T47D (cell line): ENCODE results near the gene GSTCD.
"Not testable (repeated sequence)": the region's sequence is repeated elsewhere in the genome, so short reads cannot be mapped to it uniquely, and the experiment has no call there.

Experiments
- DNase-seq, 2 experiments: peaks; one replicate each; pipeline versions ENCODE4 v3.0.0 to v3.0.0-alpha.2; 2011 to 2012; ENCODE audit warnings: low read depth in 1 of 2, low spot score in 1 of 2
- JUND ChIP-seq: IDR thresholded peaks from 2 replicates; pipeline ENCODE4 v1.6.1; 2012; ENCODE audit warnings: low read depth
- in situ Hi-C: cut with HindIII; loops from 2 replicates; pipeline ENCODE4 v1.10.0; 2016; ENCODE audit warnings: low sequenced_read_pairs, low pct_unique_long_range_greater_than_20kb

GSTCD gene, protein sequence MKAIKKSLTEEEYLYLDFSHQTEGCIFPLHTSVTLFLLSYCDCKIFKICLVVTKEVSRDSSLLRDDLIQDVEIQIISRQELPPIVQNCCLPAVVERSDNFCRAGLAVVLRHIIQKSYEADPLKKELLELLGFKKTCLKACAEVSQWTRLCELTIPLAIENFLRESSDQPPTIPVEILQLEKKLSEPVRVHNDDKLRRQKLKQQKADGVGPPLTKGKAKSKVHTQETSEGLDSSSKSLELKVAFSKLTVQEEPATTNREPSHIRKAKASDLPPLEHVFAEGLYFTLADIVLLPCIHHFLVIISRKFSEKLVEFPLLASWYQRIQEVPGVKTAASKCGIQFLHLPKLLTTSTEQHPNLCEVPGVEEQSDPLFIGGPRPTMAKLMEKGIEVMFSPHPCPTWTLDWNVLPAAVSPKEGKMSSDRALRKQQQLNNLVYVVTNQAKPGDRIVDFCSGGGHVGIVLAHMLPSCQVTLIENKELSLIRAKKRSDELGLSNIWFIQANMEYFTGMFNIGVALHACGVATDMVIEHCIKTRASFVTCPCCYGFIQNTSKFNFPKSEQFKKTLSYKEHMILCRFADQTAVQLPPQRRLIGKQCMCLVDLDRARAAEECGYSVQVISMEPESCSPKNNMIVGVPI

DNA sequence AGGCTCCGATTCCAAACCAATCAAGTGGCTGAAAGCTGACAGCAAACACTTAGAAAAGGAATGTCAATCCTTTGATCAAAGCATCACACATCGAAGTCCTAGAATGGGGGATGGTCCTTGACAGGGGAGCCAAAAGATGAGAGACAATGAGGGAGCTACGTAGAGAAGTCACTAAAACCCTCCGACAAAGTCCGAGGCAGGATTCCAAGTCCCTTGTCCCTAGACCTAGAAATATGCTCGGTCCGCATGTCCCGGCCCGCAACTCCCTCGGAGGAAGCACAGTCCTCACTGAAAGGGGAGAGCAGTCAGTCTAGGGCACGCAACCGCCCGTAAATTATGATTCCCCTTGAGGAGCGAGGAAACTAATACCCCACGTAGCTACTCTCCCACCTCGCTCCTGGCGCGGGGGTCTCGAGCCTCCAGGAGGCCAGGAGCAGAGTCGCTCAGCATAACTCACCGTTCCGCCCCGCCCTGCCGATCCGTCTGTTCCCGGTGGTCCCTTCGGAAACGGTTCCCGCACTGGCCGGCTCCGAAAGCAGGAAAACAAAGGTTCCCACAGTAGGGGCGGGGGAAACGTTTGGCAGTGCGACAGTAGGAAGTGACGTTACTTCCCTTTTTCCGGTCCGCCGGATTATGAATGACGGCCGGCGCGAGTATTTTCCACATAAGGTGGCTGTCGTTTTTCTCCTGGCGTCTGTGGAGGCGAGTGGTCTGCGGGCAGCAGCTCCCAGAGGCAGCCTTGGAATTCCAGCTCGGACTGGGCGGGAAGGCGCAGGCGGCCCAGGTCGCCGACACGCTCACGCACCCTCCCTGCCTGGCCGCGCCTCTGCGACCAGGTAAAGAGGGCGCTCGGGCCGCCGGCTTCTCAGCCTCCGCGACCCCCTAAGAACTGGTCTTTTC is at the start of gene GSTCD, which contains the start of gene INTS12:
TSS of gene GSTCD (plus strand) at position 604 of the 900 bp plus-strand sequence. CDS start 8,830 bp downstream, outside the sequence.
TSS of gene INTS12 (minus strand) at position 509 of the 900 bp plus-strand sequence. CDS start 8,684 bp downstream, outside the sequence.
- no peak for TF ChIP-seq JUND
- in situ Hi-C loops: no loop called here
- DNase-seq: peak; percentile 39 to 93

DNA sequence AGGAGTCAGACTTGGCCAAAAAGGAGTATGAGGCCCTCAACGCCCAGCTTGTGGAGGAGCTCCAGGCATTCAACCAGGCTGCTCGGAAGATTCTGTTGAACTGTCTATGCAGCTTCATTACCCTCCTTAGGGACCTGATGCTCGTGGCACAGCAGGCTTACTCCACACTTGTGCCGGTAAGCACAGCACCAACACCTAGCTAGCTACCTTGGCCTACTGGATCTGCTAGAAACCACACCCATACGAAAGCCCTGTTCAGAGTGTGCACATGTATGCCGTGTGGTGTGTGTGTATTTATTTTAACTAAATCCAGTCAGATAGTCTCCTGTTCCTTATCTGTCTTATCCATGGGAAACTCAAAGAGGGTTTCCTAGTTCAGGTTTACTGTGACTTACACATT is 49.4 kb upstream of the GSTCD start:
- TF ChIP-seq JUND: no peak
- no peak for DNase-seq
- in situ Hi-C loops: no loop called here

DNA sequence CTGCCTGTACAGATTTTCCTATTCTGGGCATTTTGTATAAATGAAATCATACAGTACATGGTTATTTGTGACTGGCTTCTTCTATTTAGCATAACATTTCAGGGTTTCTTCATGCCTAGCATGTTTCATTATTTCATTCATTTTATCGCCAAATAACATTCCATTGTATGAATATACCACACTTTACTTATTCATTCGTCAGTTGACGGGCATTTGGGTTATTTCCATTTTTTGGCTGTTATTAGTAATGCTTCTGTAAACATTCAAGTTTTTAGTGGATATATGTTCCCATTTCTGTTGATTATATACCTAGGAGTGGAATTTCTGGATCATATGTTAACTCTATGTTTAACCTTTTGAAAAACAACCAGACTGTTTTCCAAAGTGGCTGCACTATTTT is 47.6 kb upstream of the GSTCD start:
- no peak for TF ChIP-seq JUND
- DNase-seq: no peak
- in situ Hi-C loops: no loop called here

DNA sequence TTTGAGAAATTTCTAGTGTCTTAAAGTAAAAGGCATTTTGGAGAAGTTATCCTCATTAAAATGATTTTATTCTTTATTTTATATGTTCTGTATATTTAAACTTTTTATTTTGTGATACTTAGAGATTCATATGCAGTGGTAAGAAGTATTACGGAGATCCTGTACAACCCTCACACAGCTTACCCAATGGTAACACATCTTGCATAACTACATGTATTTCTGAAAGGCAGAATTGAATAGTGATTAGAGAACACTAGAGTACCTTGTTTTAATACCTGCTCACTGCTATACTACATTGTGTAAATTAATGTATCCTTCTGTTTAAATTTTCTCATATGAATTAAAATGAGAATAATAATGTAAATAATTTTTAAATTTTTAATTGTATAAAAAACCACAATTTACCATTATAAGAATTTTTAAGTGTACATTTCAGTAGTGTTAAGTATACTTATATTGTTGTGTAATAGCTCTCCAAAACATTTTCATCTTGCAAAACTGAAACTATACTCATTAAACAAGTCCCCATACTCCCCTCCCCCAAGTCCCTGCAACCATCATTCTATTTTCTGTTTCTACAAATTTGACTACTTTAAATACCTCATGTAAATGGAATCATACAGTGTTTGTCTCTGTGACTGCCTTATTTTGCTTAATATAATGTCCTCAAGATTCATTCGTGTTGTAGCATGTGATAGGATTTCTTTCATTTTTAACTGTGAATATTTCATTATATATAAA is 45.5 kb upstream of the GSTCD start:
- TF ChIP-seq JUND: no peak
- in situ Hi-C loops: no loop called here
- no peak for DNase-seq

DNA sequence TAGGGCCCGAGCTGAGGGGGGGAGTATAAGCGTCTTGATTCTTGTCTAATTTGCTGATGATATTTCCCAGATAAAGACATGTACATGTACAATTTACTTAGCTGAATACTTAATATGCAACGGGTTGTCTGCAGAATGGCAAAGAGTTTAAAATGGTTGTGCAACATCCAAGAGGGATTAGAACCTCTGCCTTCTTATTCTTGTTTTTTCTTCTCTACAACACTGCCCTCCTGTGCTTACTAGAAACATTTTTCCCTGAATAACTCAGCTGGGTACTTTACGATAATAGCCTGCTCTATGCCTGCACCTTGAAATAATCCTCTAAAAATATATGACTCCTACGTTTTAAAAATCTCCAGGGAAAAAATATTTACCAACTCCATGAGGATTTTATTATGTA is 41.9 kb upstream of the GSTCD start:
- in situ Hi-C loops: no loop called here
- peak in 1 of 2 experiments; percentile 51 for DNase-seq
- no peak for TF ChIP-seq JUND

DNA sequence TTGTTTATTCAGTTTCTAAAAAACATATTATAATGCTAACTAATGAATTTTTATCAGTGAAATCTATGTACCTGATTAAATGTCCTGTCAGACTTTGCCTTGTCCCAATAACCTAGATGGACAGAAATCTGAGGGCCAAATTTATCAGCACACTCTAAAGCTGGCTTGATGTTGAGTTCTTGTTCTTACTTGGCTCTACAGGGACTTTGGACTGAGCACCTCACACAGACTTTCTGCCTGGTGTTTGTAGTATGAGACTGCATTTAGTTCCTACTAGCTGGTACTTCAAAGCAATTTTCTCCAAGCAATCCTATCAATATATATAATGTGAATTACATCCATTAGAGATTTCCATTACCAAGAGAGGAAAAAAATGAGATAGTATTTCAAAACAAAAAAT is 37.9 kb upstream of the GSTCD start:
- in situ Hi-C loops: no loop called here
- TF ChIP-seq JUND: no peak
- no peak for DNase-seq

DNA sequence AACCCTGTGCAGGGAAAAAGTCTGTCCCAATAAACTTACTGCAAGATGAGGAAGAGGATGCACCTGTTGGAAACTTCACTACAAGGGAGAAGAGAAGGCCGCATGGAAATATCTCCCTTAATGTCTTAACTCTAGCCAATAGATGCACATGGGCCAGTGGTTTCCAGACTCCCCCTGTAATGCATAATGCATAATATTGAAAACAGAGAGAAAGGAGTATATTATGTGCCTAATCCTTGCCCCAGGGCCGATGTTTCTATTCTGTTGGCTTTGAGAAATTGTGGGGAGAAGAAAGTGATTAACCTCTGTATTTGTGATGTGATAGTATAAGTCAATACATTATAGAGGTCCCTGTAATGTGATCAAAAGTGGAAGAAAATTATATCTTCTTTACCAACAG is 37.3 kb upstream of the GSTCD start:
- in situ Hi-C loops: no loop called here
- no peak for TF ChIP-seq JUND
- DNase-seq: no peak

DNA sequence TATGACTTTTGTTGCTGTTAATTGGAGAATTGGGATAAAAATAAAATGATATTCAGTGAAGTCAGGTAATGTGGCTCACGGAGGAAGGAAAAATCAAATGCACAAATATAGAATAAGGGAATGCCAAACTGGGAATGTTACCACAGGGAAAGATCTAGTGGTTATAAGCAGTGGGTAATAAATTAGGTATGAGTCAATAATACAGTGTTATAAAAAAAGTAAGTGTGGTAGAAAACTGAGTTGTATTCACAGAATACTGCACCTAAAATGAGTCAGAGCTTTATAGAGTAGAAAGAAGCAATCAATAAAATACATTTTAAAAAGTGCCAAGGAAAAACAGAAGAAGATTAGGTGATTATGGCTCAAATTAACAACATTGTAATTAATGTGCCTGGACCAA is 34.6 kb upstream of the GSTCD start:
- in situ Hi-C loops: no loop called here
- TF ChIP-seq JUND: no peak
- no peak for DNase-seq

DNA sequence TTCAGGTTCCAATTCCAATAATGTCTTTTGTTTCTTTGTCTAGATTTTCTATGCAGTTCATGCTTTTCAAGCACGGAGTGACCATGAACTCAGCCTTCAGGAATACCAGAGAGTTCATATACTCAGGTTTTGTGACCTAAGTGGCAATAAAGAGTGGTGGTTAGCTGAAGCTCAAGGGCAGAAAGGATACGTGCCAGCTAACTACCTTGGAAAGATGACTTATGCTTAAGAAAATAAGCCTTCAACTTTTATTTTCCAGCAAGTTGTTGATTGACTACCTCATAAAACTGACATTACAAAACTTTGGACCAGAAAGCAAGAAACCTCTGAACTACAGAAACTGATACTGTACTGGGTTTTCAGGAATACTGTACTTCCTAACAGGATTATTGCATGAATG is 30.9 kb upstream of the GSTCD start:
- no peak for TF ChIP-seq JUND
- in situ Hi-C loops: no loop called here
- no peak for DNase-seq

DNA sequence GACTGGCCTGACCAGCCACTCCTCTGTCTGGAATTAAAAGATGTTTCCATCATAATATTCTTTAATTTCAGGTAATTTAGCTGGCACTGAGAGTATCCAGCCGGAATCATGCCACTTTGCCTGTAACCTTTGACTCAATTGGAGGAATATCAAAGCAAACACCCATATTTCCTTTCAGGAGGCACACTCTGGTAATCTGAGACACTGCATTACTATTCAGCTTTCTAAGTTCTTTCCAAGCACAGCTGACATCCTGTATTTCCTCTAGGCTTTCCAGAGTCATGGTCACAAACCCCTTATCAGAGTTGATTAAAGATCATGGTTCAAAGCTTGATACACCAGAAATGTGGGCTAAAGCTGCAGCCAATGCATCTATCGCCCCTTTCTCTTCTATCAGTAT is 29.4 kb upstream of the GSTCD start:
- in situ Hi-C loops: no loop called here

DNA sequence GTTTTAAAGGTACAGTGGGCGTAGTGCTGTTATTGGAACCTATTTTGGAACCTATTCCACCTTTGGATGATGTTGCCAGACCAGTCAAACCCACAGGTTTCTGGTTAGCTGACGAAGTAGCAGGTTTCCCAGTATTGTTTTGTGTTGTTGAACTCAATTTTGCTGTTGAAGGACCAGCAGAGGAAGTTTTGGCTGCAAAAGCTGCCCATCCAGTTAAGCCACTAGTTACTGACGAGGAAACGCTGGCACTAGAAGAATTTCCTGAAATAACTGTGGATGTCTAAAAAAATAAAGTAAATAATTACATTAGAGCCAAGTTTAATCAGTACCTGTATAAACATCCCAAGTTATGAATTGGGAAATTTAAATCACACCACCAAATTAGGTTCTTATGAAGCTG is 25.5 kb upstream of the GSTCD start:
- in situ Hi-C loops: no loop called here
- DNase-seq: peak in 1 of 2 experiments; percentile 82
- no peak for TF ChIP-seq JUND

More for the DNA sequence above, 29.4 kb upstream of the GSTCD start:
- TF ChIP-seq JUND: no peak
- no peak for DNase-seq

DNA sequence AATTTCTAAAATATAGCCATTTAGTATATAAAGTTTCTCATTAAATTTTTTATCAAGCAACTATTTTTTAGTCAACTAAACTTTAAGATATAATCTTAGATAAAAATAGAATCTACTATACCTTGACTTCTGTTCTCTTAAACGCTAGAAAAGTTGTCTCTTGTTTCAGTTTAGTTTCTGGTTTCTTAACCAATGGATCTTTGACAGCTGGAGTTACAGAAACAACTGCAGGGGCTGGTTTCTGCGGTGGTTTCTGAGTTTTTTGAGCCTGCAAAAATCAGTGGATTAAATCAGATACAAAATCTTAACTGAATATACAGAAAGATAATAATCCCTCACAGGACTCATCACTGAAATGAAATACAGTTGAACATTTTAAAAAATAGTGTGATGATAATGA is 22.0 kb upstream of the GSTCD start:
- TF ChIP-seq JUND: no peak
- DNase-seq: no peak
- in situ Hi-C loops: no loop called here

DNA sequence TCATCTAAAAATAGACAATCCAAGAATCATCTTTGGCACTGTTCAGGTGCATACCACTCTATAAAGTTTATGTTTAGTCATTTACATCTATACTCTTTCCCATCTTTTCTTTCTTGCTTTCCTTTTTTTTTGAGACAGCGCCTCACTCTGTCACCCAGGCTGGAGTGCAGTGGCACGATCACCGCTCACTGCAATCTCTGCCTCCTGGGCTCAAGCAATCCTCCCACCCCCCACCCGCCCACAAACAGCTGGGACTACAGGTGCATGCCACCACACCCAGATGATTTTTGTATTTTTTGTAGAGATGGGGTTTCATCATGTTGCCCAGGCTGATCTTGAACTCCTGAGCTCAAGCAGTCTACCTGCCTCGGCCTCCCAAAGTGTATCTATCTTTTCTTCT is 13.8 kb upstream of the GSTCD start:
- DNase-seq, in situ Hi-C loops: not testable (repeated sequence)

DNA sequence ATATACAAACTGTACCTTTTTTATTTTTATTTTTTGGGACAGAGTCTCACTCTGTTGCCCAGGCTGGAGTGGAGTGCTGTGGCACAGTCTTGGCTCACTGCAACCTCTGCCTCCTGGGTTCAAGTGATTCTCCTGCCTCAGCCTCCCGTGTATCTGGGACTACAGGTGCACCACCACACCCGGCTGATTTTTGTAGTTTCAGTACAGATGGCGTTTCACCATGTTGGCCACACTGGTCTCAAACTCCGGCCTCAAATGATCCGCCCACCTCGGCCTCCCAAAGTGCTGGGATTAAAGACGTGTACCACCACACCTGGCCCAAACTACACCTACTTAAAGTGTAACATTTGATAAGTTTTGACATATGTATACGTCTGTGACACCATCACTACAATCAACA is 12.8 kb upstream of the GSTCD start:
- in situ Hi-C loops, DNase-seq: not testable (repeated sequence)
